WTC11 (cell line): Measurements from ENCODE around the gene SLC4A1AP. TPM values are rescaled to one million over a fixed set of nuclear protein-coding genes. Genes with fewer than 3 reads are reported as not detected.

Source experiments
- ATAC-seq: fragments of 200-7000 bp; cut with Tn5 transposase; 2 replicates; pipeline ENCODE4 v1.10.0; 2021; ENCODE audit warnings: mild to moderate bottlenecking, moderate library complexity
- CTCF ChIA-PET: fragments of 300-600 bp; sonication (Branson Sonifier 250); formaldehyde crosslinking; loops from one replicate; lab custom pipeline; 2021; ENCODE audit warnings: antibody characterized with exemption; lab: Charles Lee
- POLR2A ChIA-PET: fragments of 350-600 bp; sonication (Branson Sonifier 250); formaldehyde crosslinking; loops from one replicate; lab custom pipeline; 2021; ENCODE audit warnings: antibody characterized with exemption; lab: Charles Lee
- DNase-seq: peaks from one replicate; pipeline ENCODE4 v3.0.0; 2021; ENCODE audit warnings: low spot score
- H3K27ac Mint-ChIP-seq: 2 replicates; pipeline ENCODE4 v1.8.0; 2021; ENCODE audit warnings: mixed read lengths
- H3K27me3 Mint-ChIP-seq: 2 replicates; pipeline ENCODE4 v1.8.0; 2021; ENCODE audit warnings: low read depth, mild to moderate bottlenecking, moderate library complexity, mixed read lengths
- H3K36me3 Mint-ChIP-seq: 2 replicates; pipeline ENCODE4 v1.8.0; 2021; ENCODE audit warnings: mixed read lengths
- H3K4me1 Mint-ChIP-seq: 2 replicates; pipeline ENCODE4 v1.8.0; 2022; ENCODE audit warnings: mixed read lengths
- H3K4me3 Mint-ChIP-seq: 2 replicates; pipeline ENCODE4 v1.8.0; 2021; ENCODE audit warnings: mild to moderate bottlenecking, moderate library complexity, mixed read lengths
- H3K9me3 Mint-ChIP-seq: 2 replicates; pipeline ENCODE4 v1.8.0; 2021; ENCODE audit warnings: mixed read lengths
- CREM ChIP-seq: sonication (generic); formaldehyde crosslinking; IDR thresholded peaks from 2 replicates; pipeline ENCODE4 v1.8.1; 2022; ENCODE audit warnings: mild to moderate bottlenecking, missing genetic modification reagents, moderate library complexity
- E2F4 ChIP-seq: sonication (generic); formaldehyde crosslinking; IDR thresholded peaks from 2 replicates; pipeline ENCODE4 v1.8.1; 2022; ENCODE audit warnings: low read depth, mild to moderate bottlenecking, moderate library complexity, missing genetic modification reagents, borderline replicate concordance
- E2F5 ChIP-seq: sonication (generic); formaldehyde crosslinking; IDR thresholded peaks from 2 replicates; pipeline ENCODE4 v1.8.1; 2022; ENCODE audit warnings: mild to moderate bottlenecking, moderate library complexity, missing genetic modification reagents
- EMX1 ChIP-seq: fragments of 250-450 bp; sonication (Bioruptor Pico); IDR thresholded peaks from 2 replicates; pipeline ENCODE4 v1.8.0; 2021; ENCODE audit warnings: mild to moderate bottlenecking
- ESRRA ChIP-seq: sonication (generic); formaldehyde crosslinking; IDR thresholded peaks from 2 replicates; pipeline ENCODE4 v1.8.1; 2022; ENCODE audit warnings: mild to moderate bottlenecking, missing genetic modification reagents, borderline replicate concordance
- FOXJ3 ChIP-seq: sonication (generic); formaldehyde crosslinking; IDR thresholded peaks from 2 replicates; pipeline ENCODE4 v1.9.0; 2021; ENCODE audit warnings: missing genetic modification reagents, mild to moderate bottlenecking, borderline replicate concordance
- FOXK1 ChIP-seq: sonication (generic); formaldehyde crosslinking; IDR thresholded peaks from 2 replicates; pipeline ENCODE4 v1.8.0; 2022; ENCODE audit warnings: mild to moderate bottlenecking, moderate library complexity, missing genetic modification reagents
- FOXP4 ChIP-seq: sonication (generic); formaldehyde crosslinking; IDR thresholded peaks from 2 replicates; pipeline ENCODE4 v1.8.0; 2022; ENCODE audit warnings: mild to moderate bottlenecking, missing genetic modification reagents
- GABPB1 ChIP-seq: sonication (generic); formaldehyde crosslinking; IDR thresholded peaks from 2 replicates; pipeline ENCODE4 v1.8.1; 2023; ENCODE audit warnings: mild to moderate bottlenecking, missing genetic modification reagents
- JAZF1 ChIP-seq: fragments of 250-450 bp; sonication (Bioruptor Pico); IDR thresholded peaks from 2 replicates; pipeline ENCODE4 v1.9.0; 2021; ENCODE audit warnings: moderate library complexity, mild to moderate bottlenecking, inconsistent platforms
- NR1H2 ChIP-seq: sonication (generic); formaldehyde crosslinking; IDR thresholded peaks from 2 replicates; pipeline ENCODE4 v1.9.0; 2021; ENCODE audit warnings: mild to moderate bottlenecking, moderate library complexity, missing genetic modification reagents
- NR2C2 ChIP-seq: sonication (generic); formaldehyde crosslinking; IDR thresholded peaks from 2 replicates; pipeline ENCODE4 v1.8.0; 2022; ENCODE audit warnings: mild to moderate bottlenecking, missing genetic modification reagents
- RORB ChIP-seq: fragments of 250-450 bp; sonication (Bioruptor Pico); IDR thresholded peaks from 2 replicates; pipeline ENCODE4 v1.9.0; 2021; ENCODE audit warnings: mild to moderate bottlenecking
- TEAD1 ChIP-seq: sonication (generic); formaldehyde crosslinking; IDR thresholded peaks from 2 replicates; pipeline ENCODE4 v1.8.0; 2022; ENCODE audit warnings: mild to moderate bottlenecking, missing genetic modification reagents
- USF2 ChIP-seq: sonication (generic); formaldehyde crosslinking; IDR thresholded peaks from 2 replicates; pipeline ENCODE4 v1.8.1; 2023; ENCODE audit warnings: mild to moderate bottlenecking, missing genetic modification reagents, moderate library complexity
- ZBTB21 ChIP-seq: sonication (generic); formaldehyde crosslinking; IDR thresholded peaks from 2 replicates; pipeline ENCODE4 v1.8.1; 2023; ENCODE audit warnings: mild to moderate bottlenecking, missing genetic modification reagents, borderline replicate concordance
- ZNF423 ChIP-seq: fragments of 250-450 bp; sonication (Bioruptor Pico); IDR thresholded peaks from 2 replicates; pipeline ENCODE4 v2.1.2; 2022; ENCODE audit warnings: mild to moderate bottlenecking, moderate library complexity
- ZNF512 ChIP-seq: sonication (generic); formaldehyde crosslinking; IDR thresholded peaks from 2 replicates; pipeline ENCODE4 v1.8.1; 2022; ENCODE audit warnings: missing genetic modification reagents, borderline replicate concordance
- total RNA-seq: library from RNA; stranded (reverse); gene quantifications from 3 replicates; pipeline ENCODE4 v1.2.3, GENCODE V29; 2021
- TF ChIP-seq, protein P1 (sequence below): sonication (generic); formaldehyde crosslinking; IDR thresholded peaks from 2 replicates; pipeline ENCODE4 v1.8.1; 2022; ENCODE audit warnings: mild to moderate bottlenecking, missing genetic modification reagents, moderate library complexity, borderline replicate concordance
- TF ChIP-seq, protein P2 (sequence below): sonication (generic); formaldehyde crosslinking; IDR thresholded peaks from 2 replicates; pipeline ENCODE4 v1.8.0; 2023; ENCODE audit warnings: mild to moderate bottlenecking, missing genetic modification reagents
- TF ChIP-seq, protein P3 (sequence below): sonication (generic); formaldehyde crosslinking; IDR thresholded peaks from 2 replicates; pipeline ENCODE4 v1.8.1; 2023; ENCODE audit warnings: mild to moderate bottlenecking, missing genetic modification reagents, moderate library complexity
- TF ChIP-seq, protein P4 (sequence below): sonication (generic); formaldehyde crosslinking; IDR thresholded peaks from 2 replicates; pipeline ENCODE4 v1.8.0; 2023; ENCODE audit warnings: missing genetic modification reagents

Gene SLC4A1AP
- total RNA-seq, 1 experiment from 2014 or later = 20.1 TPM

- no peak for TF ChIP-seq ZNF512 (CRISPR knock-in tag)
- TF ChIP-seq, protein P1, sequence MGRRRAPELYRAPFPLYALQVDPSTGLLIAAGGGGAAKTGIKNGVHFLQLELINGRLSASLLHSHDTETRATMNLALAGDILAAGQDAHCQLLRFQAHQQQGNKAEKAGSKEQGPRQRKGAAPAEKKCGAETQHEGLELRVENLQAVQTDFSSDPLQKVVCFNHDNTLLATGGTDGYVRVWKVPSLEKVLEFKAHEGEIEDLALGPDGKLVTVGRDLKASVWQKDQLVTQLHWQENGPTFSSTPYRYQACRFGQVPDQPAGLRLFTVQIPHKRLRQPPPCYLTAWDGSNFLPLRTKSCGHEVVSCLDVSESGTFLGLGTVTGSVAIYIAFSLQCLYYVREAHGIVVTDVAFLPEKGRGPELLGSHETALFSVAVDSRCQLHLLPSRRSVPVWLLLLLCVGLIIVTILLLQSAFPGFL = no peak
- no peak for TF ChIP-seq FOXK1 (CRISPR knock-in tag)
- no peak for TF ChIP-seq ZBTB21 (CRISPR knock-in tag)
- TF ChIP-seq TEAD1 = no peak
- no peak for TF ChIP-seq FOXJ3 (CRISPR knock-in tag)
- TF ChIP-seq RORB = no peak
Measured at GRCh38 chr2:27645197-27645596, 18.5 kb upstream of the SLC4A1AP start (continued).

DNA sequence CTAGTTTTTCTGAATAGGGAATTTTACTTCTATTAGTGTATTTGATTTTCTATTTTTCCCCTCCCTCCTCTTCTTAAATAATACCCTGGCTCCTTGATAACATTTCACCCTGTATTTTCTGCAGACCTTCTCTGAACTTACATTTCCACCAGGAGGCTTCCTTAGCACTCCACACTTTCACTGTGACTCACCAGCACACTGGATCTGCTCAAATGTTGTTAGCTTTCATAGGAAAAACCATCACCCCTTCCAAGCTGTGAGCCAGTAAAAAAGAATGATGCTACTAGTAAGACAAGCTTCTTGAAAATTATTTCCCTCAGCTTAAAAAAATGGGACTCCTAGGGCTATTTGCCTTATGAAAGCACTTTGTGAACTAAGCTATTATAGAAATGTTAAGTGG is 16.4 kb upstream of the SLC4A1AP start:
- no peak for DNase-seq
- Mint-ChIP-seq H3K27ac (no peak overlapping the region), H3K4me1 (no peaks in the 10 kb centered on the region)
- CTCF ChIA-PET = interaction anchor here (1.3 to 1.5 kb wide), 2 partner anchors 36 to 974 kb away, joined by 3 read pairs; no protein-coding TSS in a partner anchor
- TF ChIP-seq EMX1 (CRISPR knock-in tag) = no peak
- TF ChIP-seq NR2C2 = no peak
- no peak for TF ChIP-seq CREM (CRISPR knock-in tag)
- no peak for TF ChIP-seq ZBTB21 (CRISPR knock-in tag)
- TF ChIP-seq, protein P2, sequence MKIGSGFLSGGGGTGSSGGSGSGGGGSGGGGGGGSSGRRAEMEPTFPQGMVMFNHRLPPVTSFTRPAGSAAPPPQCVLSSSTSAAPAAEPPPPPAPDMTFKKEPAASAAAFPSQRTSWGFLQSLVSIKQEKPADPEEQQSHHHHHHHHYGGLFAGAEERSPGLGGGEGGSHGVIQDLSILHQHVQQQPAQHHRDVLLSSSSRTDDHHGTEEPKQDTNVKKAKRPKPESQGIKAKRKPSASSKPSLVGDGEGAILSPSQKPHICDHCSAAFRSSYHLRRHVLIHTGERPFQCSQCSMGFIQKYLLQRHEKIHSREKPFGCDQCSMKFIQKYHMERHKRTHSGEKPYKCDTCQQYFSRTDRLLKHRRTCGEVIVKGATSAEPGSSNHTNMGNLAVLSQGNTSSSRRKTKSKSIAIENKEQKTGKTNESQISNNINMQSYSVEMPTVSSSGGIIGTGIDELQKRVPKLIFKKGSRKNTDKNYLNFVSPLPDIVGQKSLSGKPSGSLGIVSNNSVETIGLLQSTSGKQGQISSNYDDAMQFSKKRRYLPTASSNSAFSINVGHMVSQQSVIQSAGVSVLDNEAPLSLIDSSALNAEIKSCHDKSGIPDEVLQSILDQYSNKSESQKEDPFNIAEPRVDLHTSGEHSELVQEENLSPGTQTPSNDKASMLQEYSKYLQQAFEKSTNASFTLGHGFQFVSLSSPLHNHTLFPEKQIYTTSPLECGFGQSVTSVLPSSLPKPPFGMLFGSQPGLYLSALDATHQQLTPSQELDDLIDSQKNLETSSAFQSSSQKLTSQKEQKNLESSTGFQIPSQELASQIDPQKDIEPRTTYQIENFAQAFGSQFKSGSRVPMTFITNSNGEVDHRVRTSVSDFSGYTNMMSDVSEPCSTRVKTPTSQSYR = no peak
- TF ChIP-seq, protein P3, sequence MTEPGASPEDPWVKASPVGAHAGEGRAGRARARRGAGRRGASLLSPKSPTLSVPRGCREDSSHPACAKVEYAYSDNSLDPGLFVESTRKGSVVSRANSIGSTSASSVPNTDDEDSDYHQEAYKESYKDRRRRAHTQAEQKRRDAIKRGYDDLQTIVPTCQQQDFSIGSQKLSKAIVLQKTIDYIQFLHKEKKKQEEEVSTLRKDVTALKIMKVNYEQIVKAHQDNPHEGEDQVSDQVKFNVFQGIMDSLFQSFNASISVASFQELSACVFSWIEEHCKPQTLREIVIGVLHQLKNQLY (CRISPR knock-in tag) = no peak
- no peak for TF ChIP-seq JAZF1 (CRISPR knock-in tag)
- no peak for TF ChIP-seq NR1H2
- no peak for TF ChIP-seq USF2 (CRISPR knock-in tag)
- TF ChIP-seq GABPB1 = no peak
- TF ChIP-seq, all 79 proteins: peak for 0
- H3K4me3 Mint-ChIP-seq = no peak overlapping the region
- ATAC-seq = no peak
- peaks cover 32% of the 10 kb centered on the region for H3K36me3 Mint-ChIP-seq
- POLR2A ChIA-PET = no interaction called here
- H3K9me3 Mint-ChIP-seq = no peaks in the 10 kb centered on the region
- no peaks in the 10 kb centered on the region for H3K27me3 Mint-ChIP-seq

GRCh38 chr2:27647737-27648136 is 16.0 kb upstream of the SLC4A1AP start:
- H3K36me3 Mint-ChIP-seq = peaks cover 36% of the 10 kb centered on the region
- H3K27me3 Mint-ChIP-seq = no peaks in the 10 kb centered on the region
- H3K27ac Mint-ChIP-seq = peak overlapping the region; percentile 56; the same call in 1 of the 2 replicates
- H3K9me3 Mint-ChIP-seq = no peaks in the 10 kb centered on the region
- ChIA-PET POLR2A (no interaction called here), CTCF (no interaction called here)
- DNase-seq = no peak
- no peak overlapping the region for H3K4me3 Mint-ChIP-seq
- ATAC-seq = no peak
- no peaks in the 10 kb centered on the region for H3K4me1 Mint-ChIP-seq
- TF ChIP-seq NR1H2 = no peak
- no peak for TF ChIP-seq GABPB1
- TF ChIP-seq ZNF423 (CRISPR knock-in tag) = no peak
- TF ChIP-seq, protein P4, sequence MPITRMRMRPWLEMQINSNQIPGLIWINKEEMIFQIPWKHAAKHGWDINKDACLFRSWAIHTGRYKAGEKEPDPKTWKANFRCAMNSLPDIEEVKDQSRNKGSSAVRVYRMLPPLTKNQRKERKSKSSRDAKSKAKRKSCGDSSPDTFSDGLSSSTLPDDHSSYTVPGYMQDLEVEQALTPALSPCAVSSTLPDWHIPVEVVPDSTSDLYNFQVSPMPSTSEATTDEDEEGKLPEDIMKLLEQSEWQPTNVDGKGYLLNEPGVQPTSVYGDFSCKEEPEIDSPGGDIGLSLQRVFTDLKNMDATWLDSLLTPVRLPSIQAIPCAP = no peak
- TF ChIP-seq FOXP4 = no peak
- no peak for TF ChIP-seq E2F4 (CRISPR knock-in tag)
- no peak for TF ChIP-seq CREM (CRISPR knock-in tag)
- no peak for TF ChIP-seq E2F5 (CRISPR knock-in tag)
- no peak for TF ChIP-seq ESRRA
